Neural progenitor cell (in vitro differentiated cells): ENCODE data around the gene ASMT. TPM values are rescaled to one million over a fixed set of nuclear protein-coding genes. Genes with fewer than 3 reads are reported as not detected.
A peak's percentile ranks its signal among the peaks of the same experiment; 100 is the strongest.

Experiments
- DNase-seq: peaks from one replicate; pipeline ENCODE4 v3.0.0-alpha.2; 2016; ENCODE audit warnings: low spot score
- H2AFZ ChIP-seq: fragments of 200-600 bp; sonication (generic); replicated peaks from 2 replicates; pipeline ENCODE4 v1.6.1; 2016; ENCODE audit warnings: antibody characterized with exemption
- H3F3A ChIP-seq: fragments of 200-600 bp; sonication (generic); 2 replicates; pipeline ENCODE4 v1.6.1; 2016; ENCODE audit warnings: antibody characterized with exemption, low read depth
- H3K27ac ChIP-seq: fragments of 200-600 bp; sonication (generic); 2 replicates; pipeline ENCODE4 v1.5.1; 2016; ENCODE audit warnings: mild to moderate bottlenecking
- H3K27me3 ChIP-seq: fragments of 200-600 bp; sonication (generic); 2 replicates; pipeline ENCODE4 v1.6.1; 2016; ENCODE audit warnings: mild to moderate bottlenecking, moderate library complexity
- H3K36me3 ChIP-seq: fragments of 200-600 bp; sonication (generic); 2 replicates; pipeline ENCODE4 v1.5.1; 2016
- H3K4me1 ChIP-seq: fragments of 200-600 bp; sonication (generic); 2 replicates; pipeline ENCODE4 v1.6.1; 2016; ENCODE audit warnings: mixed run types
- H3K4me2 ChIP-seq: fragments of 200-600 bp; sonication (generic); 2 replicates; pipeline ENCODE4 v1.6.1; 2016
- H3K4me3 ChIP-seq: fragments of 200-600 bp; sonication (generic); 2 replicates; pipeline ENCODE4 v1.5.1; 2016
- H3K79me2 ChIP-seq: fragments of 200-600 bp; sonication (generic); 2 replicates; pipeline ENCODE4 v1.6.1; 2016; ENCODE audit warnings: low read depth
- H3K9ac ChIP-seq: fragments of 200-600 bp; sonication (generic); 2 replicates; pipeline ENCODE4 v1.6.1; 2016
- H3K9me3 ChIP-seq: fragments of 200-600 bp; sonication (generic); 2 replicates; pipeline ENCODE4 v1.5.1; 2016; ENCODE audit warnings: low read depth
- H4K20me1 ChIP-seq: fragments of 200-600 bp; sonication (generic); 2 replicates; pipeline ENCODE4 v1.6.1; 2016; ENCODE audit warnings: low read depth
- H3K27ac Mint-ChIP-seq: 3 replicates; pipeline ENCODE4 v1.8.0; 2021; ENCODE audit warnings: mixed read lengths
- H3K27me3 Mint-ChIP-seq: 2 replicates; pipeline ENCODE4 v1.8.0; 2022; ENCODE audit warnings: low read depth, mild to moderate bottlenecking, inconsistent platforms, moderate library complexity, mixed read lengths; ENCODE audit not compliant: insufficient read depth
- H3K36me3 Mint-ChIP-seq: 3 replicates; pipeline ENCODE4 v1.8.0; 2021; ENCODE audit warnings: mixed read lengths
- H3K4me1 Mint-ChIP-seq: 3 replicates; pipeline ENCODE4 v1.8.0; 2021; ENCODE audit warnings: mixed read lengths
- H3K4me3 Mint-ChIP-seq: 3 replicates; pipeline ENCODE4 v1.8.0; 2021; ENCODE audit warnings: mild to moderate bottlenecking, moderate library complexity, mixed read lengths
- H3K9me3 Mint-ChIP-seq: 3 replicates; pipeline ENCODE4 v1.8.0; 2020; ENCODE audit warnings: mixed read lengths
- EZH2 ChIP-seq: fragments of 200-600 bp; sonication (generic); IDR thresholded peaks from 2 replicates; pipeline ENCODE4 v1.6.1; 2017; ENCODE audit warnings: antibody characterized with exemption, mild to moderate bottlenecking, moderate library complexity
- EZH2phosphoT487 ChIP-seq: fragments of 200-600 bp; sonication (generic); IDR thresholded peaks from 2 replicates; pipeline ENCODE4 v1.6.1; 2017; ENCODE audit warnings: antibody characterized with exemption
- total RNA-seq: library from RNA; depleted of rRNA; stranded (reverse); fragments of >200 nt; gene quantifications from 2 replicates; pipeline ENCODE4 v1.2.3, GENCODE V29; 2015; ENCODE audit warnings: low replicate concordance
- TF ChIP-seq, protein P1 (sequence below): fragments of 200-600 bp; sonication (generic); IDR thresholded peaks from 2 replicates; pipeline ENCODE4 v1.5.1; 2017; ENCODE audit warnings: antibody characterized with exemption, mild to moderate bottlenecking

The ASMT gene
- total RNA-seq, 1 donor from 2014 or later = not detected

GRCh38 chrX:1591102-1591862, 23.6 kb upstream of the ASMT start, which contains the start of gene AKAP17A:
TSS of gene AKAP17A (plus strand) at chrX:1591604. CDS start at chrX:1593463, 1,859 bp downstream.
- H3K27me3 ChIP-seq = no peaks in the 10 kb centered on the region
- Mint-ChIP-seq H3K27me3 (peaks cover 2% of the 10 kb centered on the region), H3K4me3 (peak within 1 kb of the TSS; percentile 95), H3K27ac (no peak within 1 kb of the TSS), H3K4me1 (peaks cover 8% of the 10 kb centered on the region), H3K9me3 (no peaks in the 10 kb centered on the region), H3K36me3 (peaks cover 13% of the 10 kb centered on the region)
- DNase-seq = peak; percentile 97
- H3K79me2 ChIP-seq = peaks cover 48% of the 10 kb centered on the region
- H3K9ac ChIP-seq = peak within 1 kb of the TSS; percentile 97
- TF ChIP-seq, protein P1, sequence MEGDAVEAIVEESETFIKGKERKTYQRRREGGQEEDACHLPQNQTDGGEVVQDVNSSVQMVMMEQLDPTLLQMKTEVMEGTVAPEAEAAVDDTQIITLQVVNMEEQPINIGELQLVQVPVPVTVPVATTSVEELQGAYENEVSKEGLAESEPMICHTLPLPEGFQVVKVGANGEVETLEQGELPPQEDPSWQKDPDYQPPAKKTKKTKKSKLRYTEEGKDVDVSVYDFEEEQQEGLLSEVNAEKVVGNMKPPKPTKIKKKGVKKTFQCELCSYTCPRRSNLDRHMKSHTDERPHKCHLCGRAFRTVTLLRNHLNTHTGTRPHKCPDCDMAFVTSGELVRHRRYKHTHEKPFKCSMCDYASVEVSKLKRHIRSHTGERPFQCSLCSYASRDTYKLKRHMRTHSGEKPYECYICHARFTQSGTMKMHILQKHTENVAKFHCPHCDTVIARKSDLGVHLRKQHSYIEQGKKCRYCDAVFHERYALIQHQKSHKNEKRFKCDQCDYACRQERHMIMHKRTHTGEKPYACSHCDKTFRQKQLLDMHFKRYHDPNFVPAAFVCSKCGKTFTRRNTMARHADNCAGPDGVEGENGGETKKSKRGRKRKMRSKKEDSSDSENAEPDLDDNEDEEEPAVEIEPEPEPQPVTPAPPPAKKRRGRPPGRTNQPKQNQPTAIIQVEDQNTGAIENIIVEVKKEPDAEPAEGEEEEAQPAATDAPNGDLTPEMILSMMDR = peak; percentile 31
- TF ChIP-seq EZH2 = no peak
- H4K20me1 ChIP-seq = peaks cover 35% of the 10 kb centered on the region
- H3K27ac ChIP-seq = no peak within 1 kb of the TSS
- peak within 1 kb of the TSS; percentile 77 for H3K4me3 ChIP-seq
- no peaks in the 10 kb centered on the region for H3K36me3 ChIP-seq
- peaks cover 23% of the 10 kb centered on the region for H3F3A ChIP-seq
- H3K4me2 ChIP-seq = peak within 1 kb of the TSS; percentile 98
- peaks cover 9% of the 10 kb centered on the region for H3K4me1 ChIP-seq
- no peak within 1 kb of the TSS for H2AFZ ChIP-seq
- H3K9me3 ChIP-seq = no peaks in the 10 kb centered on the region

GRCh38 chrX:1591863-1592469, 22.9 kb upstream of the ASMT start:
- Histone ChIP-seq H4K20me1 (peaks cover 39% of the 10 kb centered on the region), H3K9me3 (no peaks in the 10 kb centered on the region), H3K4me2 (peak overlapping the region; percentile 98), H3K27ac (no peak overlapping the region), H2AFZ (no peak overlapping the region), H3K4me1 (peaks cover 9% of the 10 kb centered on the region), H3K4me3 (peak overlapping the region; percentile 77), H3K36me3 (no peaks in the 10 kb centered on the region), H3F3A (peaks cover 19% of the 10 kb centered on the region), H3K9ac (peak overlapping the region; percentile 97), H3K27me3 (no peaks in the 10 kb centered on the region), H3K79me2 (peaks cover 53% of the 10 kb centered on the region)
- TF ChIP-seq, protein P1 = no peak
- TF ChIP-seq EZH2 (no peak), EZH2phosphoT487 (no peak)
- no peaks in the 10 kb centered on the region for H3K9me3 Mint-ChIP-seq
- H3K4me1 Mint-ChIP-seq = peaks cover 8% of the 10 kb centered on the region
- no peak overlapping the region for H3K27ac Mint-ChIP-seq
- peak overlapping the region; percentile 95 for H3K4me3 Mint-ChIP-seq
- peaks cover 14% of the 10 kb centered on the region for H3K36me3 Mint-ChIP-seq
- peaks cover 2% of the 10 kb centered on the region for H3K27me3 Mint-ChIP-seq
- peak; percentile 35 for DNase-seq

- Histone ChIP-seq H3K4me1 (peaks cover 9% of the 10 kb centered on the region), H3K79me2 (peaks cover 58% of the 10 kb centered on the region), H3K4me3 (peak overlapping the region; percentile 77), H3K9me3 (no peaks in the 10 kb centered on the region), H3K27me3 (no peaks in the 10 kb centered on the region), H3K36me3 (no peaks in the 10 kb centered on the region), H2AFZ (no peak overlapping the region), H3F3A (peaks cover 16% of the 10 kb centered on the region), H3K4me2 (peak overlapping the region; percentile 98), H3K27ac (no peak overlapping the region), H3K9ac (peak overlapping the region; percentile 97), H4K20me1 (peaks cover 41% of the 10 kb centered on the region)
- DNase-seq = no peak
- H3K4me1 Mint-ChIP-seq = peaks cover 8% of the 10 kb centered on the region
- peak overlapping the region; percentile 95 for H3K4me3 Mint-ChIP-seq
- no peaks in the 10 kb centered on the region for H3K9me3 Mint-ChIP-seq
- peak overlapping the region; percentile 90 for H3K27ac Mint-ChIP-seq
- TF ChIP-seq EZH2 = no peak
- TF ChIP-seq, protein P1 = no peak
- no peak for TF ChIP-seq EZH2phosphoT487
- H3K36me3 Mint-ChIP-seq = peaks cover 18% of the 10 kb centered on the region
- peaks cover 2% of the 10 kb centered on the region for H3K27me3 Mint-ChIP-seq
These were observed 22.3 kb upstream of the ASMT start for GRCh38 chrX:1592470-1593142.
